Measurements from ENCODE around the gene C20orf204. TPM values are rescaled to one million over a fixed set of nuclear protein-coding genes. Genes with fewer than 3 reads are reported as not detected.
A peak's percentile ranks its signal among the peaks of the same experiment; 100 is the strongest.

Gene C20orf204
- total and polyA plus RNA-seq, 5 donors from 2014 or later, result 0.89 to 6.0 (median 1.2) TPM; not detected in 1

- H3K4me3 Mint-ChIP-seq, result peak overlapping the region; percentile 78 to 89 (median 87)
- peaks cover 0 to 53% (median 17%) of the 10 kb centered on the region in 4 donors for H3K4me1 Mint-ChIP-seq
- Histone ChIP-seq H3K27me3 (ENCODE audit: control insufficient read depth, insufficient read depth, low read length) (no peaks in the 10 kb centered on the region), H3K27ac (ENCODE audit: insufficient read depth, low read length, poor library complexity, severe bottlenecking) (no peak overlapping the region), H3K4me1 (ENCODE audit: control insufficient read depth, insufficient read depth, low read length, poor library complexity, severe bottlenecking) (peaks cover 46% of the 10 kb centered on the region), H3K9me3 (ENCODE audit: control insufficient read depth in 2 of 2, low read length in 2 of 2) (no peaks in the 10 kb centered on the region), H3K4me3 (ENCODE audit: low read depth, low read length) (no peak overlapping the region), H3K36me3 (ENCODE audit: control insufficient read depth, insufficient read depth, low read length) (no peaks in the 10 kb centered on the region)
- no peaks in the 10 kb centered on the region for H3K9me3 Mint-ChIP-seq
- DNase-seq, result no peak
- no peaks in the 10 kb centered on the region for H3K27me3 Mint-ChIP-seq
- no peaks in the 10 kb centered on the region for H3K36me3 Mint-ChIP-seq
- H3K27ac Mint-ChIP-seq, result peak overlapping the region; percentile 65 to 94 (median 88)
- ATAC-seq (ENCODE audit: low read depth in 2 of 2), result no peak
These were observed 27.6 kb downstream of the C20orf204 start for GRCh38 chr20:64063389-64064144.

- no peaks in the 10 kb centered on the region for H3K27me3 ChIP-seq (ENCODE audit: control insufficient read depth, insufficient read depth, low read length)
- H3K4me3 ChIP-seq (ENCODE audit: low read depth, low read length), result no peak overlapping the region
- no peaks in the 10 kb centered on the region for H3K36me3 ChIP-seq (ENCODE audit: control insufficient read depth, insufficient read depth, low read length)
- Mint-ChIP-seq H3K4me1 (peaks cover 0 to 52% (median 17%) of the 10 kb centered on the region in 4 donors), H3K27ac (peak overlapping the region; percentile 65 to 94 (median 88)), H3K27me3 (no peaks in the 10 kb centered on the region), H3K9me3 (no peaks in the 10 kb centered on the region), H3K4me3 (peak overlapping the region; percentile 78 to 89 (median 87)), H3K36me3 (no peaks in the 10 kb centered on the region)
- H3K27ac ChIP-seq (ENCODE audit: insufficient read depth, low read length, poor library complexity, severe bottlenecking), result no peak overlapping the region
- DNase-seq (no peak), ATAC-seq (ENCODE audit: low read depth in 2 of 2) (no peak)
- peaks cover 47% of the 10 kb centered on the region for H3K4me1 ChIP-seq (ENCODE audit: control insufficient read depth, insufficient read depth, low read length, poor library complexity, severe bottlenecking)
- H3K9me3 ChIP-seq (ENCODE audit: control insufficient read depth in 2 of 2, low read length in 2 of 2), result no peaks in the 10 kb centered on the region
These were observed 28.2 kb downstream of the C20orf204 start for GRCh38 chr20:64064145-64064698.

GRCh38 chr20:64065062-64065973, 29.3 kb downstream of the C20orf204 start:
- Mint-ChIP-seq H3K36me3 (no peaks in the 10 kb centered on the region), H3K27ac (peak overlapping the region; percentile 20 to 78 (median 47)), H3K9me3 (no peaks in the 10 kb centered on the region), H3K4me3 (peak overlapping the region; percentile 62 to 94 (median 71)), H3K4me1 (peaks cover 0 to 52% (median 17%) of the 10 kb centered on the region in 4 donors), H3K27me3 (no peaks in the 10 kb centered on the region)
- Histone ChIP-seq H3K4me1 (ENCODE audit: control insufficient read depth, insufficient read depth, low read length, poor library complexity, severe bottlenecking) (peaks cover 54% of the 10 kb centered on the region), H3K27me3 (ENCODE audit: control insufficient read depth, insufficient read depth, low read length) (no peaks in the 10 kb centered on the region), H3K9me3 (ENCODE audit: control insufficient read depth in 2 of 2, low read length in 2 of 2) (no peaks in the 10 kb centered on the region), H3K36me3 (ENCODE audit: control insufficient read depth, insufficient read depth, low read length) (no peaks in the 10 kb centered on the region), H3K4me3 (ENCODE audit: low read depth, low read length) (no peak overlapping the region), H3K27ac (ENCODE audit: insufficient read depth, low read length, poor library complexity, severe bottlenecking) (no peak overlapping the region)
- ATAC-seq (ENCODE audit: low read depth in 2 of 2) (no peak), DNase-seq (peak in 1 of 3 donors; percentile 39)

GRCh38 chr20:64065974-64066343, 30.0 kb downstream of the C20orf204 start:
- no peaks in the 10 kb centered on the region for H3K9me3 ChIP-seq (ENCODE audit: control insufficient read depth in 2 of 2, low read length in 2 of 2)
- ATAC-seq (ENCODE audit: low read depth in 2 of 2) (peak; percentile 8 to 27), DNase-seq (peak in 2 of 3 donors; percentile 47 to 84)
- no peaks in the 10 kb centered on the region for H3K27me3 ChIP-seq (ENCODE audit: control insufficient read depth, insufficient read depth, low read length)
- H3K4me1 ChIP-seq (ENCODE audit: control insufficient read depth, insufficient read depth, low read length, poor library complexity, severe bottlenecking), result peaks cover 54% of the 10 kb centered on the region
- Mint-ChIP-seq H3K9me3 (no peaks in the 10 kb centered on the region), H3K27me3 (no peaks in the 10 kb centered on the region), H3K4me3 (peak overlapping the region; percentile 55 to 94 (median 71)), H3K4me1 (peaks cover 0 to 56% (median 17%) of the 10 kb centered on the region in 4 donors), H3K27ac (peak overlapping the region; percentile 47 to 82 (median 59)), H3K36me3 (no peaks in the 10 kb centered on the region)
- no peaks in the 10 kb centered on the region for H3K36me3 ChIP-seq (ENCODE audit: control insufficient read depth, insufficient read depth, low read length)
- no peak overlapping the region for H3K27ac ChIP-seq (ENCODE audit: insufficient read depth, low read length, poor library complexity, severe bottlenecking)
- no peak overlapping the region for H3K4me3 ChIP-seq (ENCODE audit: low read depth, low read length)

GRCh38 chr20:64067005-64067632, 31.1 kb downstream of the C20orf204 start:
- Mint-ChIP-seq H3K27me3 (no peaks in the 10 kb centered on the region), H3K27ac (no peak overlapping the region), H3K9me3 (no peaks in the 10 kb centered on the region), H3K36me3 (no peaks in the 10 kb centered on the region), H3K4me1 (peaks cover 0 to 56% (median 17%) of the 10 kb centered on the region in 4 donors), H3K4me3 (peak overlapping the region in 1 of 4 donors; percentile 21)
- Histone ChIP-seq H3K36me3 (ENCODE audit: control insufficient read depth, insufficient read depth, low read length) (no peaks in the 10 kb centered on the region), H3K4me1 (ENCODE audit: control insufficient read depth, insufficient read depth, low read length, poor library complexity, severe bottlenecking) (peaks cover 54% of the 10 kb centered on the region), H3K27me3 (ENCODE audit: control insufficient read depth, insufficient read depth, low read length) (no peaks in the 10 kb centered on the region), H3K9me3 (ENCODE audit: control insufficient read depth in 2 of 2, low read length in 2 of 2) (no peaks in the 10 kb centered on the region), H3K27ac (ENCODE audit: insufficient read depth, low read length, poor library complexity, severe bottlenecking) (no peak overlapping the region), H3K4me3 (ENCODE audit: low read depth, low read length) (no peak overlapping the region)
- no peak for ATAC-seq (ENCODE audit: low read depth in 2 of 2)
- DNase-seq, result no peak

- H3K27me3 Mint-ChIP-seq, result no peaks in the 10 kb centered on the region
- no peaks in the 10 kb centered on the region for H3K9me3 Mint-ChIP-seq
- peaks cover 0 to 56% (median 17%) of the 10 kb centered on the region in 4 donors for H3K4me1 Mint-ChIP-seq
- no peak overlapping the region for H3K4me3 ChIP-seq (ENCODE audit: low read depth, low read length)
- peak overlapping the region in 1 of 4 donors; percentile 49 for H3K4me3 Mint-ChIP-seq
- H3K36me3 ChIP-seq (ENCODE audit: control insufficient read depth, insufficient read depth, low read length), result peaks cover under 1% of the 10 kb centered on the region
- no peak overlapping the region for H3K27ac Mint-ChIP-seq
- H3K36me3 Mint-ChIP-seq, result no peaks in the 10 kb centered on the region
- DNase-seq (no peak), ATAC-seq (ENCODE audit: low read depth in 2 of 2) (no peak)
- H3K4me1 ChIP-seq (ENCODE audit: control insufficient read depth, insufficient read depth, low read length, poor library complexity, severe bottlenecking), result peaks cover 48% of the 10 kb centered on the region
- no peaks in the 10 kb centered on the region for H3K27me3 ChIP-seq (ENCODE audit: control insufficient read depth, insufficient read depth, low read length)
- H3K27ac ChIP-seq (ENCODE audit: insufficient read depth, low read length, poor library complexity, severe bottlenecking), result no peak overlapping the region
- no peaks in the 10 kb centered on the region for H3K9me3 ChIP-seq (ENCODE audit: control insufficient read depth in 2 of 2, low read length in 2 of 2)
These were observed 31.8 kb downstream of the C20orf204 start for GRCh38 chr20:64067733-64068307.

All from CD4-positive, CD25-positive, alpha-beta regulatory T cell (primary cell).